ENCODE measurements around the gene KDM6A. TPM values are rescaled to one million over a fixed set of nuclear protein-coding genes. Genes with fewer than 3 reads are reported as not detected.

Gene KDM6A
- total RNA-seq, 4 donors from 2014 or later: 42.5 to 163 (median 91.8) TPM

GRCh38 chrX:45022150-45022549, 149.2 kb downstream of the KDM6A start:
- intact Hi-C loops (cut with DNase I; ENCODE audit: low total_unique reads): no loop called here
- Histone ChIP-seq H3K36me3 (no peaks in the 10 kb centered on the region), H3K27me3 (no peaks in the 10 kb centered on the region), H3K4me3 (no peak overlapping the region), H3K27ac (no peak overlapping the region), H3K9me3 (no peaks in the 10 kb centered on the region), H3K4me1 (peaks cover 0 to 7% (median 0%) of the 10 kb centered on the region in 4 donors)
- in situ Hi-C loops (cut with MboI; ENCODE audit: low pct_ligation_motif_present in 1 of 4, low pct_unique_long_range_greater_than_20kb in 1 of 4, low sequenced_read_pairs in 3 of 4): no loop called here
- 88 to 96% methylated on average over 5 of the region's 5 CpGs for WGBS, 2 donors (ENCODE audit: low coverage in 1 of 2)
- TF ChIP-seq CTCF (IDR thresholded peaks at IDR 0.05): no peak
- no peak for TF ChIP-seq POLR2AphosphoS5 (IDR thresholded peaks at IDR 0.05)
- no peak for TF ChIP-seq EP300 (IDR thresholded peaks at IDR 0.05; ENCODE audit: low read depth)
- no peak for TF ChIP-seq POLR2A (IDR thresholded peaks at IDR 0.05)
- no peak for DNase-seq

GRCh38 chrX:45024501-45024900, 151.5 kb downstream of the KDM6A start:
- Histone ChIP-seq H3K4me1 (no peaks in the 10 kb centered on the region), H3K27ac (no peak overlapping the region), H3K27me3 (no peaks in the 10 kb centered on the region), H3K4me3 (no peak overlapping the region), H3K36me3 (no peaks in the 10 kb centered on the region), H3K9me3 (no peaks in the 10 kb centered on the region)
- in situ Hi-C loops (cut with MboI; ENCODE audit: low pct_ligation_motif_present in 1 of 4, low pct_unique_long_range_greater_than_20kb in 1 of 4, low sequenced_read_pairs in 3 of 4) (no loop called here), intact Hi-C loops (cut with DNase I; ENCODE audit: low total_unique reads) (no loop called here)
- 96% methylated on average over 1 of the region's 1 CpG; no CpG with 5 or more reads in 1 of the 2 donors for WGBS, 2 donors (ENCODE audit: low coverage in 1 of 2)
- no peak for DNase-seq
- TF ChIP-seq EP300 (IDR thresholded peaks at IDR 0.05; ENCODE audit: low read depth) (no peak), POLR2A (IDR thresholded peaks at IDR 0.05) (no peak), CTCF (IDR thresholded peaks at IDR 0.05) (no peak), POLR2AphosphoS5 (IDR thresholded peaks at IDR 0.05) (no peak)

GRCh38 chrX:45026036-45026435, 153.0 kb downstream of the KDM6A start:
- Histone ChIP-seq H3K36me3 (no peaks in the 10 kb centered on the region), H3K27ac (no peak overlapping the region), H3K9me3 (no peaks in the 10 kb centered on the region), H3K4me1 (no peaks in the 10 kb centered on the region), H3K27me3 (no peaks in the 10 kb centered on the region), H3K4me3 (no peak overlapping the region)
- TF ChIP-seq CTCF (IDR thresholded peaks at IDR 0.05) (no peak), POLR2A (IDR thresholded peaks at IDR 0.05) (no peak), POLR2AphosphoS5 (IDR thresholded peaks at IDR 0.05) (no peak), EP300 (IDR thresholded peaks at IDR 0.05; ENCODE audit: low read depth) (no peak)
- 69 to 85% methylated on average over 2 of the region's 2 CpGs for WGBS, 2 donors (ENCODE audit: low coverage in 1 of 2)
- intact Hi-C loops (cut with DNase I; ENCODE audit: low total_unique reads): no loop called here
- in situ Hi-C loops (cut with MboI; ENCODE audit: low pct_ligation_motif_present in 1 of 4, low pct_unique_long_range_greater_than_20kb in 1 of 4, low sequenced_read_pairs in 3 of 4): no loop called here
- no peak for DNase-seq

- 71 to 85% methylated on average over 1 to 3 of the region's 3 CpGs for WGBS, 2 donors (ENCODE audit: low coverage in 1 of 2)
- H3K9me3 ChIP-seq: no peaks in the 10 kb centered on the region
- H3K36me3 ChIP-seq: no peaks in the 10 kb centered on the region
- intact Hi-C loops (cut with DNase I; ENCODE audit: low total_unique reads) (no loop called here), in situ Hi-C loops (cut with MboI; ENCODE audit: low pct_ligation_motif_present in 1 of 4, low pct_unique_long_range_greater_than_20kb in 1 of 4, low sequenced_read_pairs in 3 of 4) (no loop called here)
- TF ChIP-seq POLR2A (IDR thresholded peaks at IDR 0.05) (no peak), EP300 (IDR thresholded peaks at IDR 0.05; ENCODE audit: low read depth) (no peak), CTCF (IDR thresholded peaks at IDR 0.05) (no peak), POLR2AphosphoS5 (IDR thresholded peaks at IDR 0.05) (no peak)
- no peaks in the 10 kb centered on the region for H3K27me3 ChIP-seq
- no peaks in the 10 kb centered on the region for H3K4me1 ChIP-seq
- no peak overlapping the region for H3K27ac ChIP-seq
- no peak overlapping the region for H3K4me3 ChIP-seq
- no peak for DNase-seq
Measured at GRCh38 chrX:45031830-45032378, 158.9 kb downstream of the KDM6A start.

Data from transverse colon (tissue), 4 donors.